T-helper 1 cell treated with Interleukin-12 subunit alpha and Interleukin-12 subunit beta and Interleukin-4 antibody, amounts not matched to agents 30 ng/mL and 1 ng/mL, for 36 hours (primary cell): Measurements from ENCODE around the gene BDP1. TPM values are rescaled to one million over a fixed set of nuclear protein-coding genes. Genes with fewer than 3 reads are reported as not detected.
"Not testable (repeated sequence)": the region's sequence is repeated elsewhere in the genome, so short reads cannot be mapped to it uniquely, and the experiment has no call there.

Experiments
- intact Hi-C: fragments of 100-400 bp; cut with micrococcal nuclease; formaldehyde crosslinking; loops from one replicate; pipeline ENCODE4 v1.15.1; 2024
- total RNA-seq: library from RNA; stranded (reverse); gene quantifications from 2 replicates; pipeline ENCODE4 v1.2.3, GENCODE V29; 2022

BDP1 gene, protein sequence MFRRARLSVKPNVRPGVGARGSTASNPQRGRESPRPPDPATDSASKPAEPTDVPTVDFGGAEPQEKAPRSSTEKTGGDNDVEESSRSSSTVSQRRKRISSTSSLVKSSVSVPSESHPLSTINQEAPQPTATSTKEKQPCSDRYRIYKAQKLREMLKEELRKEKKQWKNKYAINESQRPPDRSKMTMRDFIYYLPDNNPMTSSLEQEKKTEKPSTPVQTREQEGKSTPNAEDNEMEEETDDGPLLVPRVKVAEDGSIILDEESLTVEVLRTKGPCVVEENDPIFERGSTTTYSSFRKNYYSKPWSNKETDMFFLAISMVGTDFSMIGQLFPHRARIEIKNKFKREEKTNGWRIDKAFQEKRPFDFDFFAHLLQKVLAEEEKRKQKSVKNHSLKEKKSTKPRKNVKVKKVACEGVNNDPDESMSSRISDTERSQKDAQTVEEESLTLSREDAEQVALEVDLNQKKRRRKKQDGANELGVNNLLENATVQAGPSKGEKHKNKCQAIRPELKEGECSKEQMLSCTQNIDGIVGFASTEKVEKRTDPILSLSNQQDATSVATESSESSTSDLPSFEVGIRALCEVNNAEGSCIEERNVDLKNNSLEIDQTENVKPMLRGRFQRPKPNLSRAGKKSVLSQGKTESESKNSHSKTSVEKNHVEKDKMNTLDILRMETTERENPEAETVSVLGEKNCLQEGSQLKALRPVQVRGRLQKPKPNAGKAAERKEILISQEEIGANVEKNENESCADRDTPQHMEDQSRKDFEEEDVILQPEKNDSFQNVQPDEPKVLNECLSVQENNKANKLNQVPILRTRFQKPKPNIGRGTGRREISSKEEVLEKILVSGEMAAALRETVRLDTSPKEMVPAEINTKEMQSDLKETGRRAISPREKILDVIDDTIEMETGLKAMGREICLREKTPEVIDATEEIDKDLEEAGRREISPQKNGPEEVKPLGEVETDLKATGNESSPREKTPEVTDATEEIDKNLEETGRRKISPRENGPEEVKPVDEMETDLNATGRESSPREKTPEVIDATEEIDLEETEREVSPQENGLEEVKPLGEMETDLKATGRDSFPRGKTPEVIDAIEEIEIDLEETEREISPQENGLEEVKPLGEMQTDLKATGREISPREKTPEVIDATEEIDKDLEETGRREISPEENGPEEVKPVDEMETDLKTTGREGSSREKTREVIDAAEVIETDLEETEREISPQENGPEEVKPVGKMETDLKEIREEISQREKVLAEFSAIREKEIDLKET (N-terminal part only)
- total RNA-seq, result 34.0 and 35.2 TPM in 2 replicates

DNA sequence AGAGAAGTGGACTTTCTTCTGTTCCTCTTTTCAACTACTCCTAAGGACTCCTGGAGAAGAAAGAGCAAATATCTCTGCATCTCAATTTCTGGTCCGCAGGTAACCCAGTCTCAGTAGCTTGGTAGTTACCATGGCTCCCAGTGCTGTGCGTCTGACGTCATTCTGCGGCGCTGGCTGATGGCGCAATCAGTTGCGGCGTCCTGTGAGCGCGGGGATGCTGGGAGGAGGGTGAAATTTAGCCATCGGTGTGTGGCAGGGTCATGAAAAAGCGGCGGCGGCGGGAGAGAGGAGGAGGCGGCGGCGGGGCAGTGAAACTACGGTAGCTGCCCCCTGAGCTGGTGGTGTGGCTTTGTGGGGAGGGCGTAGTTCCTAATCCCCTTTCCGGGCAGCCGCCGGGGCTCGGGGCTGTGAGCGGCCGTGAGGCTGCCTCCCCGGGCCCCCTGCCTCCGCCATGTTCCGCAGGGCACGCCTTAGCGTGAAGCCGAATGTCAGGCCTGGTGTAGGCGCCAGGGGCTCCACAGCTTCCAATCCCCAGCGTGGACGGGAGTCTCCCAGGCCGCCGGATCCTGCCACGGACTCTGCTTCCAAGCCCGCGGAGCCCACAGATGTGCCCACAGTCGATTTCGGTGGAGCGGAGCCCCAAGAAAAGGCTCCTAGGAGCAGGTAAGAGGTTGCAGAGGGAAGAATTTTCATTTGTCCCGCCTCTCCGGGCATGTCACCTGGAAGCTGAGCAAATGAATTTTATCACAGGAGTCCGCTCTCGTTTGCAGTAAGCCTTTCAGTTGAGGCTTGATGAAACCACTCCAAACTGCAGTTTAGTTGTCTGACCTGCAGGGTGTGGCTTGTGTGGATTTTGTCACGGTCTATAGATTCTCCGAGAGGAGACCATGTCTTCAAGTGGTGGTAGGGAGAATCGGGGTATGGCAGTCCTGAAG is at the start of gene BDP1:
Gene BDP1, plus strand, starts transcription at position 225 of the 935 bp plus-strand sequence. Its CDS starts 227 bp downstream, at position 452.
- intact Hi-C loops, result loop anchor here (1.0 to 5.0 kb wide), 10 partner anchors 20 to 1392 kb away; partner anchors contain the start of genes MCCC2, MRPS27, PTCD2 and TNPO1

DNA sequence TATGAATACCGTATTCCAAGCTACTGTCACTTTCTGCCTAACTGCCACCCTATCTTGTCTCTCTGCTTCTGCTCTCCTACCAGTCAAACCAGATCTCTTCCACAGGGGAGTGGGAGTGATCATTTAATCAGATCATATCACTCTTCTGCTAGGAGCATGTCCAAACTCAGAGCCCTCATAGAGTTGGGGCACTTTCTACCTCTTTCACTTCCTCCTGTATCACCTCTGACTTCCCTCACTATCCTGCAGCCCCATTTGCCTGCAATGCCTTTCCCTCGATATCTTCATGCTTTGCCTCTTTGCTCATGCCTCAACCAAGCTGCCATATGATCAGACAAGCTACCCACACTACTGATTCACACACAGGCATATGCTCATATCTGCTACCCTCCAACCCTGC is 45.4 kb upstream of the BDP1 start:
- intact Hi-C loops, result not testable (repeated sequence)

DNA sequence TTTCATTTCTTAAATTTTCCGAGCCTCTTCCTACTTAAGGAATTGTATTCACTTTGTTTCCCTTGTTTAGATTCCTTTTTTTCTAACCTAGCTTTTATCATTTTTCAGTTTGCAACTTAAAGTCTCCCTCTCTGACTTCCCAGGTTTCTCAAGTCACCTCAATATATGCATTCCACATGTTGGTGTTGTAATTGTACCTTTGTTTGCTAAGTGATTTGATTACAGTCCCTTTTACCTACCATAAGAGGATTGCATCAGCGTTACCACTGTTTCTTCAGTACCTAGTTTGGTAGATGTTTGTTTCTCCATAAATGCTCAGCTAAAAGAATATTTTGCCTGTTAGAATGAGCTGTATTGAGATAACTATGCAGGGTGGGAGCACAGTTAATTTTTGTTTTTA is 39.8 kb upstream of the BDP1 start:
- intact Hi-C loops, result not testable (repeated sequence)

DNA sequence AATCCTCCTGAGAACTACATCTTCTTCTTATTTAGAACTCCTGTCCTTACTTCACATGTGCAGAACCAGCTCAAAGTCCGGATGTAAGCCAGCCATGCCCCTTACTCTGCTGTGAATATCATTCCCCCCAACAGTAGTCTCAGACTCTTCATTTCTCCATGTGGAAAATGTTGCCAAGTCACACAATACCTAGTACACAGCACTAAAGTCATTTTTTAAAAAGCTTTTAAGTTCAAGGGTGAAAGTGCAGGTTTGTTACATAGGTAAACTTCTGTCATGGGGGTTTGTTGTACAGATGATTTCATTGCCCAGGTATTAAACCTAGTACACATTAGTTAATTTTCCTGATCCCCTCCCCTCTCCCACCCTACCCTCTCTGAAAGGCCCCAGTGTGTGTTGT is 37.4 kb upstream of the BDP1 start:
- intact Hi-C loops, result not testable (repeated sequence)

DNA sequence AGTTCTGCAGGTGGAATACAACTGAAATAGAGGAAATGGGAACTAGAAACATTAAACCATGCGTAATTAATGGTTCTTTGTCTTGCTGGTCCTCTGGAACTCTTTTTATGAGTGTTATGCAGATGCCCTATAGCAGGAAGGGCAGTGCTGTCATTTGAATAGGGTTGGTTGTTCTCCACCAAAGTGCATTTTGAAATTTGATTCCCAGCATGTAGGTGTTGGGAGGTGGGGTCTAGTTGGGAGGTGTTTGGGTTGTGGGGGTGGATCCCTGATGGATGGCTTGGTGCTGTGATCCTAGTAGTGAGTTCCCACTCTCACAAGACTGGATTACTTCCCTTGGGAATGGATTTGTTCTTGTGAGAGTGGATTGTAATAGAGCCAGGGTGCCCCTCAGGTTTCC is 34.2 kb upstream of the BDP1 start:
- intact Hi-C loops, result not testable (repeated sequence)

DNA sequence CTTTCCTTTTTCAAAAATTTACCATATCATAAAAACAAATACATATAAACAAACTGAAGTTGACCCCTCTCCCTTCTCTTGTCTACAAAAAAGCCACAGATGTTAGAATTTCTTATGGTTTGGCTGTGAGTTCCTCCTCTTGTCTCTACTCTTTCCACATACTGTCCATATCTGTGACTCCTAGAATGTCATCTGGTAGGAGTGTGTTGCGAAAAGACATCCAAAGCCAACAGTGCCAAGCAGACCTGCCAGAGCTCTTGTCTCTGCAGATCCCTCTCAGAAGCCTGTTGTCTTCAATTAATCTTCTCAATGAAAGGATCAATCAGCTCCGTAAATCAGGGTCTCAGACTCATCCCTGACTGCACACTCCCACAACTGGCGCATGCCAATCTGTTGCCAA is 31.6 kb upstream of the BDP1 start:
- intact Hi-C loops, result not testable (repeated sequence)

DNA sequence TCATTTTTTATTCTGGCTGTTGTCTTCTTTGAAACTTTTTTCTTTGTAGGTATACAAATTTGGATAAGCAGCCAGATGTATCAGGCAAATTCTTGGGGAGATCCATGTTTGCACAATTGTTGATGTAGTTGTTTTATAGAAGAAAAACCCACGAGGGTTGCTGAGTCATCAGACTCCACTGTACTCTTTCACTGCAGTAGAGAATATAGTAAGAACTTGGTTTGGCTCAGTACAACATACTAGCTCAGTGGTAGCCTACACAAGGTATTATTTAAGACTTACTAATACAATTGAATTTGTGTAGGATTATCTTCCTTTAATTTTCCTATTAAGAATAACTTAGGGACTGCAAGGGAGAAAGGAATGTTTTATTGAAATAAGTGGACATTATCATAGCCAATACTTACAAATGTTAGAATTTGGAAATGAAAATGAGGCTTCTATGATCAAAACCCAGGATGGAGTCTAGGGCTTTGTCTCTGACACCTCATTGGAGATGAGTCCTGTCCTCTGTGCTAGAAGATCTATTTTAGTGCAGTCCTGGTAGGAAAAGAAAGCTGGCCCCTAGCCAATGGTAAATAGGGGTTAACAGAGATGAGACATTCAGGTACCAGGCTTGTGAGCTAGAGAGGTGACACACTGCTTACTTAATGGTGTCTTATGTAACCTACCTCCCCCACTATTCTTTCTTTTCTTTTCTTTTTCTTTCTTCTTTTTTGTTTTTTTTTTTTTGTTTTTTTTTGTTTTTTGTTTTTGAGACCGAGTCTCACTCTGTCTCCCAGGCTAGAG is 28.6 kb upstream of the BDP1 start:
- intact Hi-C loops, result not testable (repeated sequence)

DNA sequence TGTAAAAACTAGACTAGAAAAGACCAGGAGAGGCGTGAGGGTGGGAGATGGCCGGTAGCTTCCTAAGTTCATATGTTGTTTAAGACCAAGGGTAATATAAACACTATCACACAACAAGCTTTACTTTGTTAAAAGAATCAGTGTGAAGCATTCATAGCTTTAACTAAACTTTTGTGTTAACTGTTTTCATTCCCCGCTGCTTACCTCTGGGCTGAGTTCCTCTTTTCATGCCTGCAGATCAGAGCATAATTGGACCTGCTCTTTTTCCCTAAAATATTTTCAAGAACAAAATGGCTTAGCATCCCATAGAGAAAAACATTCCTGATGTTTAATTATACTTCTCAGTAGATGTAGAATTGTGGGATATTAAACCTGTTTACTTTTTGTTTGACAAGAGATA is 23.0 kb upstream of the BDP1 start:
- intact Hi-C loops, result not testable (repeated sequence)

DNA sequence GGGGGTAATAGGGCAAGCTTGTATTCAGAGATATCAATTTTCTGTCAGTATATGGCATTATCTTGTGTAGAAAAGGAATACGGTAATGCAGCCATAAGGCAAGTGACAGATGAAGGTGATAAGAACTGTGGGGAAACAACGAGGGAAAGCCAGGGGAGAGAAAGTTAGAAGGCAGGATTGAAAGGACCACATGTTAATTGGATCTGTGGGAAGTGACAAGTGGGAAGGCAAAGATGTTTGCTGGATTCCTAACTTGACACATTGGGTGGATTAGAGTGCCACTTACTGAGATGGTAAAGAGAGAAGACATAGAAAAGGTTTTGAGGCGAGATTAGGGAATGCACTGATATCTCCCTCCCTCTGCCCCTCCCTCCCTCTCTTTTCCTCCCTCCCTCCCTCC is 20.6 kb upstream of the BDP1 start:
- intact Hi-C loops, result not testable (repeated sequence)

DNA sequence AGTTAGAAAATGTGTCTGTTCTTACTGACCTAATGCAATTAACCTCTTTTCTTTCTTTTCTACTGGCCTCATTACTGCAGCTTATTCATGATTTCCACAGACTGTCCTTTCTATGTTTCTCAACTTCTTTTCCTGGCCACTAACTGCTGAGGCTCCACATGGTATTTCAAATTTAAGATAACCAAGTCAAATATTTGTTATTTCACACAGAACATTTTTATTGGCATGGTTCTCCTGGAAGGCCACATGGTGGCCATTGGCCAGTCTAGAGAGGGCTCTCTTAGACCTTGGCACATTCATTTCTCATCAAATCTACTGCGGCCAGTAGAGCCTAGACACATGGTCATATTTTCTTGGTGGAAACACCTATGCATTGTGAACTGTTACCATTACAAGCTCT is 13.9 kb upstream of the BDP1 start:
- intact Hi-C loops, result not testable (repeated sequence)

DNA sequence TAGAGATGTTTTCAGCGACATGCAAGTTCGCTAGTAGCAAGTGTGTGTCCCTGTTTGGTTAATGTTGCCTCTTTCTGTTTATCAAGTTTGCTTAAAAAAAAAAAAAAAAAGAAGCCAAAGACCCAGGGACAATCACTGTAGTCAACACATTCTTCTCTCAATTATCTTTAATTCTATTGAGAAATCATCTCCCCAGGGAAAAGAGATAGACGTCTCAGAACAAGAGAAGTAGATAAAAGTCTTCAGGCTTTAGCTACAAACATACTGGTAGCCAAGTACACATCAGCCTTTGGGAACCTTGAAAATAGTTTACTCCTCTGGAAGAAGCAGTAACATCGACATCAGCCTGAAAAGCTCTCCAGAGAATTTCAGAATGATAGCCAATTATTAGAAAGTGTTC is 11.6 kb upstream of the BDP1 start:
- intact Hi-C loops, result not testable (repeated sequence)

DNA sequence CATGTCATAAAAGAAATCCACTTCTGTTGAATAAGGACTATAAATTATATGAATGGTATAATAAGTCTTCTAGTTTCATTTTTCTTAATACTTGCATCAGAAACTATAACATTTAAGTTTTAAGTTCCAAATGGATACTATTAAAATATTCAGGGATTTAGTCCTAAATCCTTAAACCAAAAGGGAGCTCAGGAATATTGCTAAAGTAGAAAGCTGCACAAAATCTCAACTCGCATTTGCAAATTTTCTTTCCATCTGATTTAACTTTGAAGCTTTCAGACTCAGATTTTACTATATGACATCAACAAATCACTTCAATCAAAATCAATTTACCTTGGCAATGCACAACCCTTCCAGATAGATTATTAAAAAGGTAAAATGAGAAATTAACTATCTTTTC is 10.4 kb upstream of the BDP1 start:
- intact Hi-C loops, result not testable (repeated sequence)

DNA sequence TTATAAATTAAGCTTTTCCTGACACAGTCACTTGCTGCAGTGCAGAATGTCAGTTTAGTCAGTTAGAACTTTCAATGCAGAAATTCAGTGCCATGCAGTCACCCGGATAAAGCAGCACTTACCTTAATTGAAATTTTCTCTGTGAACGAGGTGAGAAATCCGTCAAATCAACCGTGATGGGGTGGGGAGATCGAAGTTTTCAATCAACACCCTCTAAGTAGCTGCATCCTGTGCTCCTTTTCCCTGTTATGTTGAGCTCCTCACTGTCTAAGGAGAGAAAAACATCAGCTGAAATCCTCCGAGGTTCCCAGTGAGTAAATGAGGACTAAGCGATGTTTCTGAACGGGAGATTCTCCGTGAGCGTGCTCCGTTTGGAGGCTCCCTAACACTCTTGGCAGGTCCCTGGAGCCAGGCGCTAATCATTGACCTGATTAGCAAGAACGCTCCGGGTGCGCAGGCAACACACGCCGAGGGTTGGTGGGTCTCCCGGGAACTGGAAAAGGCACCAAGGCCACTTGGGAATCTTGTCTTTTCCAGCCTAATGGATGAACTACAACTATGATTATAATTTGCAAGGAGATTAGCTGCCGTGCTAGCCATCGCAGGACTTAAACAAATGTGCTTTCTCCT is 9.8 kb upstream of the BDP1 start:
- intact Hi-C loops, result not testable (repeated sequence)

DNA sequence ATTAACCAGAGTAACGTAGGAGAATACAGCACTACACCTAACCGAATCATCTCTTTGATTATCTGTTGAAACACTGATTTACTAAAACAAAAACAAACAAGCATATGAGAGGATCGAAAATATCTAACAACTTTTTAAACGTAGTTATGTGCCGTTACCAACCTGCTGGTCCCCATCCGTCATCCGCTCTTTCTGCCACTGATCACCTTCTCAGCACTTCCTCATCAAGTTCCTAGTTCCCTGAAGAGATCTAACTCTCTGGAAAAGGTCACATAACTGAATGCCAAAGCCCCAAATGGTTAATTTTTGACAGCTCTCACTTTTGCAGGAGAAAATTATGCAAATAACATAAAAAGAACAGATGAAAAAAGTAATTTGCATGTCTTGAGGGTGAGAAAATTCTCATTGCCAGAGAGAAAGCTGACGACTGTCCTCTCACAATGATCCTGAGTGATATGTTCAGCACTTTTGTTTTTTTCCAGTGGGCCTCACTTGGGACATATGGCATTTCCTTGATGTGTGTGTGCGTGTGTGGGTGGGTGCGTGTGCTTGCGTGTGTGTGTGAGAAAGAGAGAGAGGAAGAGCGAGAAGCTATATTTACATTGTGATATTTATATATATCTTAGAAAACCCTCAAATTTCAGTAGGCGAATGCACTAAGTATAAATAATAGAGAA is 8.8 kb upstream of the BDP1 start:
- intact Hi-C loops, result not testable (repeated sequence)

DNA sequence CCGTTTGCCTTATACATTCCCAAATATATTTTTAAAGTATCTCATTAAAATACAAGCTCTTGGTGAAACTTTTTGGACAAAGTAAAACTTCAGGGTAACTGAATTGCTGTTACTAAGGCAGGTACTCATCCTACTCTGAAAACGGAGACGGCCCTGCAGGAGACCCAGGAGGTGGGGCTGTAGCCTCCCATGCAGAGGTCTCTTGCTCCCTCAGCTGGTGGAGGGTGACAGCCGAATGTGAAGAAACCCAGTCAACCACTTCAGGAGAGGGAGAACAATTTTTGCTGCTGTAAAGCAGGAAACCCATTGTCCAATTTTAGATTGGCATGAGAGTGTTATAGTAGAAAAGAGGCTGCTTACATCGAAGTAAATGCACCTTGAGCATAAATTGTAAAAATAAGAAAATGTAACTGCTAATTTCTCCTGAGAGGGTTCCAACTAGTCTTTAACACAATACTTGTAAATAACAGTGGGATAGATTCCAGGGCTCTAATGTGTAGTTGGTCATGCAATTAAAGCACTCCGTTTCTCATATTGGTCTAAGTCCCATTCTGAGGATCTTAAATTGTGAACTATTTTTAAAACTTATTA is 8.1 kb upstream of the BDP1 start:
- intact Hi-C loops, result not testable (repeated sequence)

DNA sequence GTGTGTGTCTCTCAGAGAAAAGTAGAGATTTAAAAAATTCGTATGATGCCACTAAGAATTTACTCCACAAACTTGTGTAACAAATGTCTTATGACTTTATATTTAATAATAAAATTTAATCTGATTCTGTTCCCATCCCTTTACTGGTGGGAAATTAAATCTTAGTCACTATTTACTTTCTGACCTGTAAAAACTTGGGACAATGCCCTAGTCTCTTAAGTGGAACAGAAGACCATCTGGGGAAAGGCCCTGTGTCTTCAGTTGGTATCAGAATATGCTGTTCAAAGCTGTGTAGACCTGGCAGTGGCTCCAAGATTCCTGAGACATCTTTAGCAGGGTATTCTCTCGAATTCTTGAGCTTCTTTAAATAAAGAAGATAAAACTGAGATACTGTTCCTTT is 2.6 kb upstream of the BDP1 start:
- intact Hi-C loops, result no loop called here

DNA sequence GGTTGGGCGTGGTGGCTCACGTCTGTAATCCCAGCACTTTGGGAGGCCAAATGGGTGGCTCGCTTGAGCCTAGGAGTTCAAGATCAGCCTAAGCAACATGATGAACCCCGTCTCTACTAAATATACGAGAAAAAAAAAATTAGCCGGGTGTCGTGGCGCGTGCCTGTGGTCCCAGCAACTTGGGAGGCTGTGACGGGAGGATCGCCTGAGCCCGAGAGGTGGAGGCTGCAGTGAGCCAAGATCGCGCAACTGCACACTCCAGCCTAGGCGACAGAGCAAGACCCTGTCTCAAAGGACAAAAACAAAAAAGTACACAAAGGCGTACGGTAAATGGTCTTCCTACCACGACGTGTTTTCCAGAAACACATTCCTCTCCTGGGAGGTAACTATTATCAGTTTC is 538 bp upstream of the BDP1 start:
- intact Hi-C loops, result loop anchor here (1.0 to 5.0 kb wide), 8 partner anchors 77 to 1392 kb away; partner anchors contain the start of genes MCCC2, MRPS27, PTCD2 and TNPO1

DNA sequence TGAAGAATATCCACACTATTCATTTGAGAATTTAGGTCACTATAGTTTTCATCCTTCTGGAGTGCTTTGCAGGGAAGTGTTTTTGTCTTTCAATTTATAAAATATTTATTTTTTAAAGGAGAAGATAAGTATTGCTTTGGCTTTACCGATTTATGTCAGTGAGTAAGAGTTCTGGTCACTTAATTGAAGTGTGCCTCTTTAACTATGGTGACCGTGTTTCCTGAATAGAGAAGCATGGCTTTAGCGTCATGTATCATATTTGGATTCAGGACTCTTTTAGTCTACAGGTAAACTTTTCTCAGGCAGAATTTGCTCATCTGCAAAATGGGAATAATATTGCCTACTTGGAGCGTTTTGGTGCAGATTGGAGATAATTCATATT is 902 bp downstream of the BDP1 start:
- intact Hi-C loops, result loop anchor here (1.0 to 5.0 kb wide), 5 partner anchors 19 to 1391 kb away; no protein-coding TSS in a partner anchor
